ENCODE results near the gene AREG.

AREG gene

GRCh38 chr4:74464291-74464690, 19.4 kb downstream of the AREG start:
- H3K27me3 Mint-ChIP-seq, result peaks cover 2% of the 10 kb centered on the region
- no peaks in the 10 kb centered on the region for H3K36me3 Mint-ChIP-seq
- H3K9me3 Mint-ChIP-seq (ENCODE audit: low read depth), result no peaks in the 10 kb centered on the region
- H3K4me3 Mint-ChIP-seq, result no peak overlapping the region
- no peaks in the 10 kb centered on the region for H3K4me1 Mint-ChIP-seq (ENCODE audit: low read depth)
- no peak overlapping the region for H3K27ac Mint-ChIP-seq

- Mint-ChIP-seq H3K4me1 (ENCODE audit: low read depth) (no peaks in the 10 kb centered on the region), H3K27ac (no peak overlapping the region), H3K9me3 (ENCODE audit: low read depth) (no peaks in the 10 kb centered on the region), H3K27me3 (no peaks in the 10 kb centered on the region), H3K4me3 (no peak overlapping the region), H3K36me3 (no peaks in the 10 kb centered on the region)
Measured at GRCh38 chr4:74466242-74466641, 21.3 kb downstream of the AREG start.

DNA sequence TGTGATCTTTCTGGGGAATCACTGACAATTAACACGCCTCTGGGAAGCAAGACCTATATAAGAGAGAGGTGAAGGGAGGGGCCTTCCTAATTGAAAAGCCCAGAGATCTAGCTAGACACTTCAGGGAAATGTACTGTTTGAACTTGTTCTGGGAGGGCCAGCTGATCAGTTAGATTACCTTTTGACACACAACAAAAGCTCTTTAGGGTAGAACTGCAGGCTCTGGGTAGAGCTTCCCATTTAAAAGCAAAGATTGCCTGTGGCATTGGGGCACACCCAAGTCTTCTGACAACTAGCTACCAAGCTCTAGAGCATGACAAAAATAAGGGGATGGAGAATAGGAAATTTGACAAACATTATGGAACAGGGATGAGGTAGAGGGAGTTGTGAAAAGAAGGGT, 26.3 kb downstream of the AREG start:
- H3K27ac Mint-ChIP-seq, result no peak overlapping the region

DNA sequence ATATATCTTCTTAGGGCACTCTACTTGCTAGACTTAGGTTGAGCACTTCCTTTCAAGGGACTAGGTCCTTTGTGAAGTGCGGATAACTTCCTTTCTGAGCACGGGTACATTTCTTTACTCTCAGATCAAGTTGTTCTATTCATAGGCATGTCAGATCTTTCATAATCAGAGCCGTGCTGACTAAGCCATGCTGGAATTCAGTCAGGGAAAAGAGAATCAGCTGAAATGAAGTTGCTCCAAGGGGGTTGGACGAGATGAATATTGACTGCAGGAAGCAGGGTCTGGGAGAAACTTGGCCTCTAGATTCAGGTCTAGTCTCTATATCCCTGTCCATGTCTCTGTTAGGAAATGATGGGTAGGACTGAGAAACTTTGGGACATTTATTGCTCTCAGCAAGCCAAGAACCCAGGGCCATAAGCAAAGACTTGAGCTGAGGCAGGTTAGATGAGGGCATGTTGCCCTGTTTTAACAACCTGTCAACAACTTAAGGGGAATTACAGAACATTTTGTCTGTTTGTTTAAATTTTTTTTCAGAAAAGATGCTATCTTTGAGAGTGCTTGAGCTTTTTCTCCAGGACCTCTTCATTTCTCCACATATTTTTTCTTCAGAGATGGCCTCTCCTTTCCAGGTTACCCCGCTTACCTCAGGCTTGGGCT, 28.3 kb downstream of the AREG start:
- H3K4me3 Mint-ChIP-seq, result no peak overlapping the region
- no peak overlapping the region for H3K27ac Mint-ChIP-seq
- peaks cover 5% of the 10 kb centered on the region for H3K27me3 Mint-ChIP-seq
- H3K4me1 Mint-ChIP-seq (ENCODE audit: low read depth), result no peaks in the 10 kb centered on the region
- no peaks in the 10 kb centered on the region for H3K9me3 Mint-ChIP-seq (ENCODE audit: low read depth)
- no peaks in the 10 kb centered on the region for H3K36me3 Mint-ChIP-seq

More for the DNA sequence above, 26.3 kb downstream of the AREG start:
- H3K36me3 Mint-ChIP-seq, result no peaks in the 10 kb centered on the region
- no peaks in the 10 kb centered on the region for H3K4me1 Mint-ChIP-seq (ENCODE audit: low read depth)
- no peaks in the 10 kb centered on the region for H3K9me3 Mint-ChIP-seq (ENCODE audit: low read depth)
- no peak overlapping the region for H3K4me3 Mint-ChIP-seq
- H3K27me3 Mint-ChIP-seq, result peaks cover 5% of the 10 kb centered on the region

DNA sequence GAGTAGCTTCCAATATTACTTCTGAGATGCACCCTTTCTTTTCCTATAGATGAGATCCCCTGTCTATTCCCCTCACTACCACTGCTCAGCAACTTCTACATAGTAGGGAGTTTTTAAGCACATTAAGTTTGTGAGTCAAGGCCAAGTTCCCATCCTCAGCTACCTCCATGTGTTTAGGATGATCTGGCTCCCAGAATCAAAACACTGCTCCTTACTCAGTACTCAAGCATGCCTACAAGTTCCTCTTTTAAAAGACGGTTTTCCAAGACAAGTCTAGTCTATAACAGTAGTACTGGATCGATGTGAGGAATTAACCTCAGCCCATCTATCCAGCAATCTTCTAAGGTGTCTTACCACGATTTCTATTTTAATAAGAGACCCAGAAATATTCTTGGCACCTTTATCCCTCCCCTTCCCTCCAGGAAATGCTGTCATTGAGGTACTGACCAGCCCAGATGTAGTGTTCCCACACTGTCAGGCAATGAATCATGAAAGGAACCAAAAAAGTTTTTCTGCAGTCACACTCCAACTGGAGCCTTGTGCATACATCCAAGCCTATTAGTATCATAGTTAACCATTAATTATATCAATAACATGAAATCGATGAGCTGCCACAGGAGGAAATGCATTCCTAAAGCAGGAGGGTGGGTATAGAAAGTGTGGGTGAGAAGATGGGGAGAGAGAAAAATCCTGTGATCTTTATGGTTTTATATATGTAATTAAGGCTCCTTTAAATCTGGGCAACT, 29.6 kb downstream of the AREG start:
- Mint-ChIP-seq H3K27ac (no peak overlapping the region), H3K9me3 (ENCODE audit: low read depth) (no peaks in the 10 kb centered on the region), H3K36me3 (no peaks in the 10 kb centered on the region), H3K4me3 (no peak overlapping the region), H3K27me3 (peaks cover 5% of the 10 kb centered on the region), H3K4me1 (ENCODE audit: low read depth) (no peaks in the 10 kb centered on the region)

GRCh38 chr4:74475091-74475800, 30.3 kb downstream of the AREG start:
- Mint-ChIP-seq H3K27ac (no peak overlapping the region), H3K27me3 (peaks cover 5% of the 10 kb centered on the region), H3K4me1 (ENCODE audit: low read depth) (no peaks in the 10 kb centered on the region), H3K9me3 (ENCODE audit: low read depth) (no peaks in the 10 kb centered on the region), H3K4me3 (no peak overlapping the region), H3K36me3 (no peaks in the 10 kb centered on the region)

- peaks cover 5% of the 10 kb centered on the region for H3K27me3 Mint-ChIP-seq
- no peak overlapping the region for H3K27ac Mint-ChIP-seq
- no peaks in the 10 kb centered on the region for H3K36me3 Mint-ChIP-seq
- no peaks in the 10 kb centered on the region for H3K4me1 Mint-ChIP-seq (ENCODE audit: low read depth)
- H3K4me3 Mint-ChIP-seq, result no peak overlapping the region
- H3K9me3 Mint-ChIP-seq (ENCODE audit: low read depth), result no peaks in the 10 kb centered on the region
Measured at GRCh38 chr4:74475946-74476345, 31.0 kb downstream of the AREG start.

DNA sequence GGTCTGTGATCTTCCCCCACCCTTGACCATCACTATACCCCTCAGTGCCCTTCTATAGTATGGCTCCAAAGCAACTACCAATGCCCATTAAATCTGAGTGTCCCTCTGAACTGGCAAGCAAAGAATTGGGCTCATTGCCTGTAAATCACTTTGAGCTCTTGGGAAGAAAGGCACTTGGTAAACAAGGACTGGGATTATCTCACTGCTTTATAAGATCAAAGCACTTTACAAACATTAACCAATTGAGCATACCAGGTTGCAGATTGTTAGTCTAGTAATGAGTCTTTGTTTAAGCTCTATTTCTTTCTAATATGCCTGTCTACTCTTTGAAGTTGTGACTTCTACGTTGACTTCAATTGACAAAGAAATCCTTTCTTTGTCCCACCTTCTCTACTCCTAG, 34.1 kb downstream of the AREG start:
- no peak overlapping the region for H3K4me3 Mint-ChIP-seq
- no peak overlapping the region for H3K27ac Mint-ChIP-seq
- no peaks in the 10 kb centered on the region for H3K36me3 Mint-ChIP-seq
- H3K4me1 Mint-ChIP-seq (ENCODE audit: low read depth), result no peaks in the 10 kb centered on the region
- peaks cover 7% of the 10 kb centered on the region for H3K27me3 Mint-ChIP-seq
- H3K9me3 Mint-ChIP-seq (ENCODE audit: low read depth), result no peaks in the 10 kb centered on the region

GRCh38 chr4:74480267-74480666, 35.3 kb downstream of the AREG start:
- Mint-ChIP-seq H3K4me3 (no peak overlapping the region), H3K36me3 (no peaks in the 10 kb centered on the region), H3K4me1 (ENCODE audit: low read depth) (no peaks in the 10 kb centered on the region), H3K27me3 (peaks cover 3% of the 10 kb centered on the region), H3K27ac (no peak overlapping the region), H3K9me3 (ENCODE audit: low read depth) (no peaks in the 10 kb centered on the region)

- Mint-ChIP-seq H3K27ac (no peak overlapping the region), H3K9me3 (ENCODE audit: low read depth) (no peaks in the 10 kb centered on the region), H3K36me3 (no peaks in the 10 kb centered on the region), H3K27me3 (peaks cover 1% of the 10 kb centered on the region), H3K4me3 (no peak overlapping the region), H3K4me1 (ENCODE audit: low read depth) (no peaks in the 10 kb centered on the region)
Measured at GRCh38 chr4:74481891-74482609, 37.1 kb downstream of the AREG start.

DNA sequence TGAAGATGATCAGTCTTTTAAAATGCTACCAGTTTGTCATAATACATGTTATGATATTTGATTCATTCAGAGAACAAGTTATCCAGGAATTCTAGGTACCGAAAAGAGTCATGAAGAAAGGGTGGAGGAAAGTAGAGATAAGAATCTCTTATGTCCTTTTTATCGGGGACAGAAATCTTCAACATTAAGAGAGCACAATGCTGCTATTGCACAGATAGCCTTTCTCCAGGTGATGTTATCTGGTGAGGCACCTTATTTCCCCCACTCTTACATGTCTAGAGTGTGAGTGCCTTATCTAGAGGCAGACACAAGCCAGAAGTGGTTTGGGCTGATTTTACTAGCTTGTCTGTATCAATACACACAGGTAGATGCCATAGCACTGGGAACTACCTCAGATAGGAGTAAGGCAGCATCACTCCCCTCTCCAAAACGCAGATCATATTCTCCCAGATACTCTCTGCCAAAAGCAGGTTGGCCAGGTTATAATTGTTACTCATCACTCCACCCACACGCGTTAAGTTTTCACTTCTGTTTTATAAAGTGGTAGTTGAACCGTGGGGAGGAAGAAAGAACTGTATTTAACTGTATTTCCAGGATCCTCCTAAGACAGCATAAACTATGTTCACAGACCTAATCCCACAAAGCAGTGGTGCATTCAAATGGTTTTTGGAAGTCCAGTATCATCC, 38.4 kb downstream of the AREG start:
- Mint-ChIP-seq H3K27ac (no peak overlapping the region), H3K4me3 (no peak overlapping the region), H3K4me1 (ENCODE audit: low read depth) (no peaks in the 10 kb centered on the region), H3K27me3 (peaks cover 1% of the 10 kb centered on the region), H3K36me3 (no peaks in the 10 kb centered on the region), H3K9me3 (ENCODE audit: low read depth) (no peaks in the 10 kb centered on the region)

DNA sequence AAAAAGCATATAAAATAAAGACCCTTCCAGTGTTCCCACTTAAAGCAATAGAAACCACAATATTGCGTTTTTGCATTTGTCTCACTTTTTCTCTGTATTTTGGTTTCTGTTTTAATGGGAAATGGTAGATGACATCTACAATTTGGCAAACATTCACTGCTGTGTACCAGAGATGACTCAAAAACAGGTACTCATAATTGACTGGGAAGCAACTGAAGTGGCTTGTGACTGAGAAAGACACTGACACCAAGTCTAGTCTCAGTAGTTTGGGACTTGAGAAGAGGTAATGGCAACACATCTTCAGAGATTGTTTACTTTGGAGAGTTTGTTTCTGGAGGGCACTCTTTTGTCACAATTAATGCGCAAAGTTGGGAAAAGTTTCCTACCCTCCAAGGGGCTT, 42.0 kb downstream of the AREG start:
- Mint-ChIP-seq H3K4me3 (no peak overlapping the region), H3K27me3 (peaks cover 1% of the 10 kb centered on the region), H3K36me3 (no peaks in the 10 kb centered on the region), H3K9me3 (ENCODE audit: low read depth) (no peaks in the 10 kb centered on the region), H3K4me1 (ENCODE audit: low read depth) (no peaks in the 10 kb centered on the region), H3K27ac (no peak overlapping the region)

- no peaks in the 10 kb centered on the region for H3K36me3 Mint-ChIP-seq
- no peaks in the 10 kb centered on the region for H3K9me3 Mint-ChIP-seq (ENCODE audit: low read depth)
- no peaks in the 10 kb centered on the region for H3K27me3 Mint-ChIP-seq
- H3K27ac Mint-ChIP-seq, result no peak overlapping the region
- no peaks in the 10 kb centered on the region for H3K4me1 Mint-ChIP-seq (ENCODE audit: low read depth)
- no peak overlapping the region for H3K4me3 Mint-ChIP-seq
Measured at GRCh38 chr4:74487771-74488170, 42.8 kb downstream of the AREG start.

DNA sequence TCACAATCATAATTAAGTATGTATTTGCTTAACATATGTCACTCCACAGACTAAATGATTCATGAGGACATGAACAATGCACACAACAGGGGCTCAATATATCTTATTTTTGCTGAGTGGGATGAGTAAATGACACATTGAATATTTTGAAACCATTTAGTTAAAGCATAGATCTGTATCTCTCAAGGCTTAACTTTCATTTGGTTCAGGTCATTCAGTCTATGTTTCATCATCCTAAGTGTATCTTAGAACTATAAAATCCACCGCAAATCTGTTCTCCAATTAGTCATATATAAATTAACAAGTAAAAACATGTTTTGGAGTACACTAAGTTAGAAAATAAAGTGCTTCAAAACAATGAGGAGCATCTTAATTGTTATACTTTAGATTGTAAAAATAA, 45.8 kb downstream of the AREG start:
- H3K4me1 Mint-ChIP-seq (ENCODE audit: low read depth), result no peaks in the 10 kb centered on the region
- H3K27me3 Mint-ChIP-seq, result no peaks in the 10 kb centered on the region
- no peaks in the 10 kb centered on the region for H3K36me3 Mint-ChIP-seq
- no peak overlapping the region for H3K4me3 Mint-ChIP-seq
- H3K27ac Mint-ChIP-seq, result no peak overlapping the region
- H3K9me3 Mint-ChIP-seq (ENCODE audit: low read depth), result no peaks in the 10 kb centered on the region

Measured in activated naive CD8-positive, alpha-beta T cell (primary cell).